AG09309 (cell line): Measurements from ENCODE around the gene CXCL12.

Experiments used
- DNase-seq: peaks from one replicate; pipeline ENCODE4 v3.0.0-alpha.2; 2010; ENCODE audit warnings: low read depth
- H3K4me3 ChIP-seq: 2 replicates; pipeline ENCODE4 v1.5.1; 2011; ENCODE audit warnings: mild to moderate bottlenecking, low read depth, low read length, moderate library complexity; ENCODE audit not compliant: control insufficient read depth
- TF ChIP-seq, protein P1 (sequence below): IDR thresholded peaks from 2 replicates; pipeline ENCODE4 v1.5.1; 2011; ENCODE audit warnings: mild to moderate bottlenecking, low read depth, low read length, inconsistent platforms; ENCODE audit not compliant: insufficient read depth, control insufficient read depth; ENCODE audit errors: missing control alignments

The CXCL12 gene

DNA sequence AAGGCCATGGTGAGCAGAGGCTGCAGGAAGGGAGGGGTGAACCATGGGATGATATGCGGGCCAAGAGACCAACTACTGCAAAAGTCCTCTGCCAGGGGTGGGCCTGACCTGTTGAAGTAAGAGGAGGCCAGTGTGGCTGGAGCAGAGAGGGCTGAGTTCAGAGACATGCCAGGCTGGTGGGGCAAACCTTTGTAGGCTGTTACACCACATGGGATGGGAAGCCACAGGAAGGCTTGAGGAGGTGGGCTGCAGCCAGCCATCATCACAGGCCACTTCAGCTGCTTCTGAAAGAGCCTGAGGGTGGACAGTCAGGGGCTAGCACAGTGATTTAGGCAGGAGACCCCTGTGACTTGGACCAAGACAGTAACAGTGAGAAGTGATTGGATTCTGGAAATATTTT, 20.3 kb downstream of the CXCL12 start:
- TF ChIP-seq, protein P1, sequence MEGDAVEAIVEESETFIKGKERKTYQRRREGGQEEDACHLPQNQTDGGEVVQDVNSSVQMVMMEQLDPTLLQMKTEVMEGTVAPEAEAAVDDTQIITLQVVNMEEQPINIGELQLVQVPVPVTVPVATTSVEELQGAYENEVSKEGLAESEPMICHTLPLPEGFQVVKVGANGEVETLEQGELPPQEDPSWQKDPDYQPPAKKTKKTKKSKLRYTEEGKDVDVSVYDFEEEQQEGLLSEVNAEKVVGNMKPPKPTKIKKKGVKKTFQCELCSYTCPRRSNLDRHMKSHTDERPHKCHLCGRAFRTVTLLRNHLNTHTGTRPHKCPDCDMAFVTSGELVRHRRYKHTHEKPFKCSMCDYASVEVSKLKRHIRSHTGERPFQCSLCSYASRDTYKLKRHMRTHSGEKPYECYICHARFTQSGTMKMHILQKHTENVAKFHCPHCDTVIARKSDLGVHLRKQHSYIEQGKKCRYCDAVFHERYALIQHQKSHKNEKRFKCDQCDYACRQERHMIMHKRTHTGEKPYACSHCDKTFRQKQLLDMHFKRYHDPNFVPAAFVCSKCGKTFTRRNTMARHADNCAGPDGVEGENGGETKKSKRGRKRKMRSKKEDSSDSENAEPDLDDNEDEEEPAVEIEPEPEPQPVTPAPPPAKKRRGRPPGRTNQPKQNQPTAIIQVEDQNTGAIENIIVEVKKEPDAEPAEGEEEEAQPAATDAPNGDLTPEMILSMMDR, result no peak
- no peak overlapping the region for H3K4me3 ChIP-seq
- no peak for DNase-seq

DNA sequence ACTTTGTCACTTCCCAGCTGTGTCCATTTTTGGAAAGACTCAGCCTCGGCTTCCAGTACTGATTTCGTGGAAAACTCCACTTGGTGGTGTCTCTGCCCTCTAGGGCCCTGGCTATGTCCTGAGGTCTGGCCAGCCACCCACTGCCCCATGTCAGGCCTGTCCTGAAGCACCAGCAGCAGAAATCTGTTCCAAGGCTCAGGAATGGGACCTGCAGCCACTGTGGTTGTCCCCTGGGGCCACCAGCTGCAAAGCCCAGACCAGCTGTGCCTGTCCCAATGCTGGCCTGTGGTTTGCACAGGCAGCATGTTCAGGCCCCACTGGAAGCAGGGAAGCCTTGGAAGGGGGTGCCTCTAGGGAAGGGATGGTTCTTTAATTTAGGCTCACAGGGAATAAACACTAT, 21.2 kb downstream of the CXCL12 start:
- no peak for DNase-seq
- TF ChIP-seq, protein P1, result no peak
- H3K4me3 ChIP-seq, result no peak overlapping the region

DNA sequence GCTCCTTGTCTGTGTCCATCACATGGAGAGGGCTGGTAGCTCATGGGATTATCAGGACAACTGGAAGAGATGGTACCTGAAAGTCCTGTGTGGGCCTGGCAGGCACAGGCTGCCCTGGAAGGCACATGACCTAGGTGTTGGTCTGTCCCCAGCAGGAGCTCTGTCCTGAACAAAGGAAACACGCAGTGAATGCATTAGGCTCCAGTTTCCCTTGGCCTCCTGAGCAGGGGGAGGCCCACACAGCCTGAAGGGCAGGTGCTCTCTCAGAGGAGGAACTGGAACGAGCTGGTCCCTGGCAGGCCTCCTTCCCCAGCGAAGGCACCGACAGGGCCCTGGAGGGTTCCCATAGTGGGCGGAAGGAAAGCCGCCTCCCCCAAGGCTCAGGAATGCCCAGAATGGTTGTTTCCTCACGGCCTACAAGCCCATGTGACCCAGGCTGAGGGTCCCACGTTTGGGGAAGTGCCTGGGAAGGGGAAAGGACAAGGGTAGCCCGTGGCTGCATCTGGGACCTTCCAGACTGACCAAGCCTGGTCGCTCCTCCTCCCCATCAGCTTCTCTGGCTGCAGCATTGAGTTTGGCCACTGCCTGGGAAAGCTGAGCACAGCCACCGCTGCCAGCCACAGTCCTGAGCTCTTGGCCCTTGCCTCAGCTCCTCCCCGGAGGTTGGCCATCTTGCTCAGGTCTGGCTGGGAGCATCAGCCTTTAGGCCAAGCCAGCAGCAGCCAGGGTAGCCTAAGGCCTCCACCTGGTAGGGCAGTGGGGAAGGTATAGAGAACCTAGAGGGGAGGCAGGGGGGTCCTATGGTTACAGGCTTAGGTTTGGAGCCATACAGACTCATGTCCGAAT, 21.8 kb downstream of the CXCL12 start:
- TF ChIP-seq, protein P1, result no peak
- no peak overlapping the region for H3K4me3 ChIP-seq
- DNase-seq, result no peak

DNA sequence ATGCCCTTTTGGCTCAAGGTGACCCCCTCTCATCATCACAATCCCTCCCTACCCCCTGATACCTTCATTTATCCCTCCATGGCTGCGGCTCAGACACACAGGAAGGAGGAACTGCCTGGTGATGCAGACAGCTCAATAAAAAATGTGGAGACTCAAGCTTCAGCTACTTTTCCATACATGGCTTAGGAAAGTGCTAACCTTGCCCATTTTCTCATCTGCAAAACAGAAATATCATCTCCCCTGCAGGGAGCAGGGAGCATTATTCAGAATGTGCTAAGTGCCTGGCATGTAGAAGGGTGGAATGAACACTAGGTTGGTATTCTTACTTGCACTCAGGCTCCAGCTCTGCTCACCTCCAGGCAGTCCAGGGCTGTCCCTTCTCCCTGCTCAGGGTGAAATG, 23.8 kb downstream of the CXCL12 start:
- H3K4me3 ChIP-seq, result no peak overlapping the region
- TF ChIP-seq, protein P1, result no peak
- no peak for DNase-seq

DNA sequence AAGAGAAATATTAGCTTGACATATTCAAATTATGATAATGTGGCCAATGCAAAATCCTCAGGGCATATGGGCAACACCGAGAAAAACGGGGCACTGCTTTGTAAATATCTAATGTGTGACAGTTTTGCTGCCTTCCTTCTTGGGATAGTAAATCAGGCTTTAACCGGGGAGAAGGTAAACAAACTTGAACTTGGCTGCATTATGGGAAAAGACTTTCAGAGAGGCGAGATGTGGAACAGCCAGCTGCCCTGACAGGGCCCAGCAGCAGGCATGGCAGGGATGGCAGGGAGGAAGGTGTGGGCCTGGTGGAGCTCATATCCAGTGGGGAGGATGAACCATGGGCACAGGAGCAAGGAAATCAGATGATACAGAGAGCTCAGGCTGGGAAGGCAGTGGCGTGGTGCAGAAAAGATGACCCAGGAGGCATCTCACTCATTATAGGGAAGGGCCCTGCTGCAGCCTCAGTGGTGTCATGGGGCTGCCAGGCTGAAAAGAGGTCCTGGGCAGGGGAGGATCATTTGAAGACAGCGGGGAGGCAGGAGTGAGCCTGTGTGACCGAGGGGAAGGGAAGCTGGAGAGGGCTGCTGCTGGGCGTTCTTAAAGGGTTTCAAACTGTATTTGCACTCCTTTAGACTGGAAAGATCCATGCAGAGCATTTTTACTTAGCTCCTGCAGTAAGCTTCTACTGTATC, 26.7 kb downstream of the CXCL12 start:
- TF ChIP-seq, protein P1, result no peak
- no peak overlapping the region for H3K4me3 ChIP-seq
- no peak for DNase-seq

DNA sequence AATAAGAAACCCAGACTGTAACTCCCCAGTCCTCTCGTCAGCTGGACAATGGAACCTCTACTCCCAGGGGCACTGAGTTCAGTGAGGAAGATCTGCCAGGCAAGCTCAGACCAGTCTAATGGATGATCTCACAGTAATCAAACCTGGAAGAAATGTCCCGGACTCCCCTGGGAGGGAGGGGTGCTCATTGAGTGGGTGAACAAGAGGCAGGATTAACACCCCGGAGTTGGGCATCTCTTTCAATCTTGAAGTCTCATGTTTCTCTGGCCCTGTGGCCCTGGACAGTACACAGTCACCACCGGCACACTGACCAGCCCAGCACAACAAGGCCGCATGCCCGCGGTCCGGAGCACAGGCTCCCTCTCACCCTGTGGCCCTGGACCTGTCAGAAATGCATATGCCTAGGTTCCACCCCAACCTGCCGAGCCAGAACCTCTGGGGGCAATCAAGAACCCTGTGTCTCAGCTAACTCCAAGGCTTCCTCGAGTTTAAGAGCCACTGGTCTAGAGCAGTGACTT, 27.8 kb downstream of the CXCL12 start:
- DNase-seq, result no peak
- no peak overlapping the region for H3K4me3 ChIP-seq
- TF ChIP-seq, protein P1, result no peak
